ENCODE data around the gene TXLNB.

The TXLNB gene

DNA sequence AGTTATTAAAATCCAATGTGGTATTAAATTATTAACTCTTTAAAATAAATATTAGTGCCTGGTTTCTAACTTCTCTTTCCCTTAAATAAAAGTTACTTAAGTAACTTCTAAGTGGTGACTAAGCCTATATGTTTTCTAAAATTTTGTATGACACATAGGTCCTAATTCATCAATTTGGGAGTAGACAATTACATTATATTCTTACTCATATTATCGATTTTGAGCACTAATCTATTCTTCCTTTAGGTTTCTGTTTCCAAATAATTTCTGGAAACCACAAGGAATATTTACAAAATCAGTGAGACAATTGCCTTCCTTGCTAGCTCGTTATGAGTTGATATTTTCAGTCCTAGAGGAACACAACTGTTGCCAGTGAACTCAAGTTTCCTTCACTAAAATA lies 28.3 kb upstream of the TXLNB start:
- CTCF ChIA-PET = interaction anchor here (0.5 to 1.6 kb wide), 3 partner anchors 12 to 100 kb away, joined by 3 to 5 read pairs (median 4); no protein-coding TSS in a partner anchor
- Histone ChIP-seq H3K4me3 (ENCODE audit: low read depth, low read length) (no peak overlapping the region), H3K27ac (ENCODE audit: extremely low read depth, low read depth, low read length) (no peak overlapping the region), H3K4me1 (ENCODE audit: control insufficient read depth, insufficient read depth, low read length) (no peaks in the 10 kb centered on the region), H3K36me3 (ENCODE audit: control insufficient read depth in 2 of 2, insufficient read depth in 1 of 2, low read length in 2 of 2) (no peaks in the 10 kb centered on the region), H3K9me3 (ENCODE audit: control insufficient read depth, insufficient read depth, low read depth, low read length) (no peaks in the 10 kb centered on the region)
- TF ChIP-seq ZNF426 (tag by site-specific recombination; IDR thresholded peaks at IDR 0.05) = no peak
- no peak for TF ChIP-seq GFI1B (tag by site-specific recombination; IDR thresholded peaks at IDR 0.05)
- TF ChIP-seq, protein P1, sequence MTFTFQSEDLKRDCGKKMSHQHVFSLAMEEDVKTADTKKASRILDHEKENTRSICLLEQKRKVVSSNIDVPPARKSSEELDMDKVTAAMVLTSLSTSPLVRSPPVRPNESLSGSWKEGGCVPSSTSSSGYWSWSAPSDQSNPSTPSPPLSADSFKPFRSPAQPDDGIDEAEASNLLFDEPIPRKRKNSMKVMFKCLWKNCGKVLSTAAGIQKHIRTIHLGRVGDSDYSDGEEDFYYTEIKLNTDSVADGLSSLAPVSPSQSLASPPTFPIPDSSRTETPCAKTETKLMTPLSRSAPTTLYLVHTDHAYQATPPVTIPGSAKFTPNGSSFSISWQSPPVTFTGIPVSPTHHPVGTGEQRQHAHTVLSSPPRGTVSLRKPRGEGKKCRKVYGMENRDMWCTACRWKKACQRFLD (tag by site-specific recombination; IDR thresholded peaks at IDR 0.05) = no peak
- no peak for TF ChIP-seq YY1 (tag by site-specific recombination; IDR thresholded peaks at IDR 0.05)
- TF ChIP-seq TRIM28 (IDR thresholded peaks at IDR 0.05; ENCODE audit: borderline replicate concordance, low read length) = no peak
- no peak for TF ChIP-seq SETDB1 (IDR thresholded peaks at IDR 0.05; ENCODE audit: insufficient read length, low read length)
- no peak for TF ChIP-seq ZBTB20 (tag by site-specific recombination; IDR thresholded peaks at IDR 0.05)
- no peak for TF ChIP-seq ZNF19 (tag by site-specific recombination; IDR thresholded peaks at IDR 0.05; ENCODE audit: low read depth)
- TF ChIP-seq, protein P2, sequence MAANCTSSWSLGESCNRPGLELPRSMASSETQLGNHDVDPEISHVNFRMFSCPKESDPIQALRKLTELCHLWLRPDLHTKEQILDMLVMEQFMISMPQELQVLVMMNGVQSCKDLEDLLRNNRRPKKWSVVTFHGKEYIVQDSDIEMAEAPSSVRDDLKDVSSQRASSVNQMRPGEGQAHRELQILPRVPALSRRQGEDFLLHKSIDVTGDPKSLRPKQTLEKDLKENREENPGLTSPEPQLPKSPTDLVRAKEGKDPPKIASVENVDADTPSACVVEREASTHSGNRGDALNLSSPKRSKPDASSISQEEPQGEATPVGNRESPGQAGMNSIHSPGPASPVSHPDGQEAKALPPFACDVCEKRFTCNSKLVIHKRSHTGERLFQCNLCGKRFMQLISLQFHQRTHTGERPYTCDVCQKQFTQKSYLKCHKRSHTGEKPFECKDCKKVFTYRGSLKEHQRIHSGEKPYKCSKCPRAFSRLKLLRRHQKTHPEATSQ (tag by site-specific recombination; IDR thresholded peaks at IDR 0.05) = no peak
- TF ChIP-seq ZNF302 (tag by site-specific recombination; IDR thresholded peaks at IDR 0.05; ENCODE audit: low read depth) = no peak
- TF ChIP-seq ZBTB8A (tag by site-specific recombination; IDR thresholded peaks at IDR 0.05) = no peak
- TF ChIP-seq ZNF404 (tag by site-specific recombination; IDR thresholded peaks at IDR 0.05) = no peak
- TF ChIP-seq, protein P3, sequence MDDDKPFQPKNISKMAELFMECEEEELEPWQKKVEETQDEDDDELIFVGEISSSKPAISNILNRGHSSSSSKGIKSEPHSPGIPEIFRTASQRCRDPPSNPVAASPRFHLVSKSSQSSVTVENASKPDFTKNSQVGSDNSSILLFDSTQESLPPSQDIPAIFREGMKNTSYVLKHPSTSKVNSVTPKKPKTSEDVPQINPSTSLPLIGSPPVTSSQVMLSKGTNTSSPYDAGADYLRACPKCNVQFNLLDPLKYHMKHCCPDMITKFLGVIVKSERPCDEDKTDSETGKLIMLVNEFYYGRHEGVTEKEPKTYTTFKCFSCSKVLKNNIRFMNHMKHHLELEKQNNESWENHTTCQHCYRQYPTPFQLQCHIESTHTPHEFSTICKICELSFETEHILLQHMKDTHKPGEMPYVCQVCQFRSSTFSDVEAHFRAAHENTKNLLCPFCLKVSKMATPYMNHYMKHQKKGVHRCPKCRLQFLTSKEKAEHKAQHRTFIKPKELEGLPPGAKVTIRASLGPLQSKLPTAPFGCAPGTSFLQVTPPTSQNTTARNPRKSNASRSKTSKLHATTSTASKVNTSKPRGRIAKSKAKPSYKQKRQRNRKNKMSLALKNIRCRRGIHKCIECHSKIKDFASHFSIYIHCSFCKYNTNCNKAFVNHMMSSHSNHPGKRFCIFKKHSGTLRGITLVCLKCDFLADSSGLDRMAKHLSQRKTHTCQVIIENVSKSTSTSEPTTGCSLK (tag by site-specific recombination; IDR thresholded peaks at IDR 0.05) = no peak
- no peak for TF ChIP-seq ZNF561 (tag by site-specific recombination; IDR thresholded peaks at IDR 0.05; ENCODE audit: borderline replicate concordance)
- no peak for TF ChIP-seq ZBTB7A (tag by site-specific recombination; IDR thresholded peaks at IDR 0.05; ENCODE audit: low read depth)
- TF ChIP-seq ZNF560 (tag by site-specific recombination; IDR thresholded peaks at IDR 0.05; ENCODE audit: borderline replicate concordance) = no peak
- TF ChIP-seq ZNF133 (tag by site-specific recombination; IDR thresholded peaks at IDR 0.05) = no peak
- no peak for TF ChIP-seq GLI4 (tag by site-specific recombination; IDR thresholded peaks at IDR 0.05)
- TF ChIP-seq ZBTB48 (tag by site-specific recombination; IDR thresholded peaks at IDR 0.05) = no peak
- TF ChIP-seq MZF1 (tag by site-specific recombination; IDR thresholded peaks at IDR 0.05; ENCODE audit: borderline replicate concordance) = no peak
- POLR2A ChIA-PET = no interaction called here

DNA sequence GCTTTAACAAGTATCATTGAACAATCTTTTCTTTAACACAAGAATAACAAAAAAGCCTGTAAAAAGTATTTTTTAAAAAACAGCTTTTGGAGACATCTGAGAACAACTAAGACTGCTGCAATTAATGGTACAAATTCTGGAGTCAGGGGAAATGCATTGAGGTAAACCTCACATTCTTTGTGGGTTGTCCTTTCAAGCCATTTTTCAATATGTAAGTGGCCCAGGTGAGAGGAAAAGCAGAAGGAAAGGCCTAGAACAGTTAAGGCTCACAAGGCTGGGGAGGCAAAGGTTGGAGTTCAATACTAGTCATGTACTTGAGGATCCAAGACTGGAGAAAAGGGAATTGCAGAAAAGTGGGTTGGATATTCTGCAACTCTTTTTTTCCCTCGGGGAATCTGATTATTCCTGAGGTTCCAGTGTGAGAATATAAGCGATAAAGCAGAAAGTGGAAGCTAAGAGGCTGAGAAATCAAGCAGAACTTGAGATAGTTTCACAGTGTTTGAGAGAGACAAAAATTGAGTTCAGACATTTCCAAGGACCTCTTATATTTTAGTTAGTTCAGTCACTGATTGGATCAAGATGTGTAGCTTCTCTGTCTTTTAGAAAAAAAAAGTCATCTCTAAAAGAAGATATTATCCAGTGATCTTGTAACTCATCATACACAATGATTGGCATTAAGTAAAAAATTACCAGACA lies 25.0 kb upstream of the TXLNB start:
- Histone ChIP-seq H3K4me3 (ENCODE audit: low read depth, low read length) (no peak overlapping the region), H3K9me3 (ENCODE audit: control insufficient read depth, insufficient read depth, low read depth, low read length) (no peaks in the 10 kb centered on the region), H3K4me1 (ENCODE audit: control insufficient read depth, insufficient read depth, low read length) (no peaks in the 10 kb centered on the region), H3K36me3 (ENCODE audit: control insufficient read depth in 2 of 2, insufficient read depth in 1 of 2, low read length in 2 of 2) (no peaks in the 10 kb centered on the region), H3K27ac (ENCODE audit: extremely low read depth, low read depth, low read length) (no peak overlapping the region)
- ChIA-PET CTCF (interaction anchor here (0.6 to 0.9 kb wide), 3 partner anchors 48 to 555 kb away, joined by 4 to 6 read pairs (median 5); no protein-coding TSS in a partner anchor), POLR2A (no interaction called here)
- TF ChIP-seq ZNF830 (tag by site-specific recombination; IDR thresholded peaks at IDR 0.05; ENCODE audit: low read depth) = no peak
- TF ChIP-seq, protein P4, sequence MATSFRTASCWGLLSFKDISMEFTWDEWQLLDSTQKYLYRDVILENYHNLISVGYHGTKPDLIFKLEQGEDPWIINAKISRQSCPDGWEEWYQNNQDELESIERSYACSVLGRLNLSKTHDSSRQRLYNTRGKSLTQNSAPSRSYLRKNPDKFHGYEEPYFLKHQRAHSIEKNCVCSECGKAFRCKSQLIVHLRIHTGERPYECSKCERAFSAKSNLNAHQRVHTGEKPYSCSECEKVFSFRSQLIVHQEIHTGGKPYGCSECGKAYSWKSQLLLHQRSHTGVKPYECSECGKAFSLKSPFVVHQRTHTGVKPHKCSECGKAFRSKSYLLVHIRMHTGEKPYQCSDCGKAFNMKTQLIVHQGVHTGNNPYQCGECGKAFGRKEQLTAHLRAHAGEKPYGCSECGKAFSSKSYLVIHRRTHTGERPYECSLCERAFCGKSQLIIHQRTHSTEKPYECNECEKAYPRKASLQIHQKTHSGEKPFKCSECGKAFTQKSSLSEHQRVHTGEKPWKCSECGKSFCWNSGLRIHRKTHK (tag by site-specific recombination; IDR thresholded peaks at IDR 0.05) = peak; percentile 59; the same call in 1 of the 2 replicates

Measured in HEK293 (cell line).